CD14-positive monocyte (primary cell): ENCODE results near the gene APOBEC3A. TPM values are rescaled to one million over a fixed set of nuclear protein-coding genes. Genes with fewer than 3 reads are reported as not detected.

Experiments used
- DNase-seq, 3 donors: peaks; one replicate each; pipeline ENCODE4 v3.0.0-alpha.2; 2011 to 2022
- H2AFZ ChIP-seq: 2 replicates; pipeline ENCODE4 v1.6.0; 2012; ENCODE audit warnings: mild to moderate bottlenecking, low read depth, low read length, inconsistent platforms; ENCODE audit not compliant: insufficient read depth, poor library complexity, severe bottlenecking
- H3K27ac ChIP-seq, 2 donors: 1 replicate in 1 of 2; 2 replicates in 1 of 2; pipeline ENCODE4 v1.5.1; 2012 to 2013; ENCODE audit warnings: low read length in 2 of 2, control low read depth in 1 of 2, inconsistent platforms in 1 of 2, low read depth in 1 of 2, mild to moderate bottlenecking in 1 of 2
- H3K27me3 ChIP-seq, 2 donors: one replicate each; pipeline versions ENCODE4 v1.6.0 to v1.6.1; 2011 to 2013; ENCODE audit warnings: low read length in 2 of 2; ENCODE audit not compliant: control insufficient read depth in 2 of 2, insufficient read depth in 2 of 2
- H3K36me3 ChIP-seq, 2 donors: replicated peaks in 1 of 2; 1 replicate in 1 of 2; 2 replicates in 1 of 2; pipeline versions ENCODE4 v1.5.1 to v1.6.1; 2012 to 2013; ENCODE audit warnings: low read length in 2 of 2, control low read depth in 1 of 2, inconsistent platforms in 1 of 2, mild to moderate bottlenecking in 1 of 2; ENCODE audit not compliant: insufficient read depth in 2 of 2, control insufficient read depth in 1 of 2
- H3K4me1 ChIP-seq, 2 donors: 1 replicate in 1 of 2; 2 replicates in 1 of 2; pipeline versions ENCODE4 v1.5.1 to v1.6.1; 2012 to 2013; ENCODE audit warnings: low read length in 2 of 2, control low read depth in 1 of 2, inconsistent platforms in 1 of 2, mild to moderate bottlenecking in 1 of 2, moderate library complexity in 1 of 2; ENCODE audit not compliant: insufficient read depth in 2 of 2, control insufficient read depth in 1 of 2
- H3K4me2 ChIP-seq: replicated peaks from 2 replicates; pipeline ENCODE3; 2012; ENCODE audit warnings: low read length, moderate library complexity, mild to moderate bottlenecking; ENCODE audit not compliant: poor library complexity, severe bottlenecking; ENCODE audit errors: extremely low read depth
- H3K4me3 ChIP-seq, 3 experiments: fragments of 200-600 bp in 1 of 3; sonication (generic) in 1 of 3; replicated peaks in 1 of 3; 1 replicate in 2 of 3; 2 replicates in 1 of 3; pipeline ENCODE4 v1.5.1; 2011 to 2013; ENCODE audit warnings: low read length in 3 of 3, mild to moderate bottlenecking in 3 of 3, control low read depth in 2 of 3, low read depth in 2 of 3, inconsistent platforms in 1 of 3, moderate library complexity in 1 of 3
- H3K79me2 ChIP-seq: 2 replicates; pipeline ENCODE4 v1.6.0; 2012; ENCODE audit warnings: mild to moderate bottlenecking, control low read depth, inconsistent platforms, low read length, moderate library complexity; ENCODE audit not compliant: insufficient read depth
- H3K9ac ChIP-seq: 2 replicates; pipeline ENCODE4 v1.6.0; 2017; ENCODE audit warnings: low read length, mild to moderate bottlenecking; ENCODE audit not compliant: insufficient read depth, poor library complexity, severe bottlenecking
- H3K9me3 ChIP-seq, 2 donors: replicated peaks in 1 of 2; 1 replicate in 1 of 2; 2 replicates in 1 of 2; pipeline versions ENCODE4 v1.5.1 to v1.6.1; 2012 to 2013; ENCODE audit warnings: low read length in 2 of 2, control low read depth in 1 of 2; ENCODE audit not compliant: control insufficient read depth in 1 of 2, insufficient read depth in 1 of 2
- H4K20me1 ChIP-seq: 2 replicates; pipeline ENCODE4 v1.6.0; 2012; ENCODE audit warnings: mild to moderate bottlenecking, low read length, control low read depth, moderate library complexity; ENCODE audit not compliant: insufficient read depth
- H3K27ac Mint-ChIP-seq, 7 donors: one replicate each; pipeline ENCODE4 v1.8.0; 2020; ENCODE audit warnings: mild to moderate bottlenecking in 7 of 7, mixed read lengths in 7 of 7, moderate library complexity in 6 of 7, inconsistent platforms in 2 of 7
- H3K27me3 Mint-ChIP-seq, 3 donors: one replicate each; pipeline ENCODE4 v1.8.0; 2021 to 2022; ENCODE audit warnings: low read depth in 3 of 3, mild to moderate bottlenecking in 3 of 3, mixed read lengths in 3 of 3, moderate library complexity in 3 of 3, inconsistent platforms in 1 of 3
- H3K36me3 Mint-ChIP-seq, 2 donors: one replicate each; pipeline ENCODE4 v1.8.0; 2020; ENCODE audit warnings: mixed read lengths in 2 of 2, inconsistent platforms in 1 of 2, mild to moderate bottlenecking in 1 of 2
- H3K4me1 Mint-ChIP-seq: one replicate; pipeline ENCODE4 v1.8.0; 2020; ENCODE audit warnings: mild to moderate bottlenecking, mixed read lengths
- H3K4me3 Mint-ChIP-seq, 2 donors: one replicate each; pipeline ENCODE4 v1.8.0; 2020; ENCODE audit warnings: mild to moderate bottlenecking in 2 of 2, mixed read lengths in 2 of 2, moderate library complexity in 1 of 2
- H3K9me3 Mint-ChIP-seq, 7 donors: one replicate each; pipeline ENCODE4 v1.8.0; 2020 to 2022; ENCODE audit warnings: mixed read lengths in 7 of 7, mild to moderate bottlenecking in 6 of 7, moderate library complexity in 6 of 7, inconsistent platforms in 2 of 7
- CTCF ChIP-seq: fragments of 200-600 bp; IDR thresholded peaks from one replicate; pipeline ENCODE4 v1.8.0; 2022; ENCODE audit warnings: antibody characterized with exemption, mild to moderate bottlenecking
- WGBS: methylation state at CpG from one replicate; pipeline ENCODE4 v1.1.5; 2013; ENCODE audit warnings: missing lambda C conversion rate; ENCODE audit not compliant: insufficient coverage; 5-methylcytosine and 5-hydroxymethylcytosine counted together
- intact Hi-C, 2 donors: fragments of 100-400 bp; cut with micrococcal nuclease; formaldehyde crosslinking; loops; one replicate each; pipeline versions ENCODE4 v1.15.0 to v1.15.1; 2023
- polyA plus RNA-seq, 3 donors: library from polyadenylated mRNA; depleted of rRNA in 1 of 3; unstranded in 2 of 3; stranded (reverse) in 1 of 3; fragments of 300-500 nt in 2 of 3; fragments of >200 nt in 1 of 3; fragmentation: Illumina TruSeq in 2 of 3; gene quantifications; 1 replicate in 2 of 3; 2 replicates in 1 of 3; pipeline ENCODE4 v1.2.3, GENCODE V29; 2012 to 2021

APOBEC3A gene
- polyA plus RNA-seq, 3 donors, result 233 to 845 (median 247) TPM

- H3K9me3 ChIP-seq, result no peaks in the 10 kb centered on the region
- Mint-ChIP-seq H3K36me3 (peaks cover 34 to 35% of the 10 kb centered on the region in 2 donors), H3K4me1 (peaks cover 94% of the 10 kb centered on the region), H3K9me3 (peaks cover 0 to 2% (median 0%) of the 10 kb centered on the region in 7 donors), H3K27ac (peak overlapping the region; percentile 91 to 99 (median 97)), H3K4me3 (peak overlapping the region in 1 of 2 donors; percentile 64), H3K27me3 (peaks cover 3 to 8% (median 4%) of the 10 kb centered on the region in 3 donors)
- peak overlapping the region; percentile 80 to 88 for H3K27ac ChIP-seq
- intact Hi-C loops, result loop anchor here (1.0 to 5.0 kb wide), 4 partner anchors 15 to 95 kb away; partner anchors contain the start of gene CBX6 (in 1 of the 2)
- no peak overlapping the region for H2AFZ ChIP-seq
- H3K4me3 ChIP-seq, result peak overlapping the region in 1 of 3 experiments; percentile 33
- no peaks in the 10 kb centered on the region for H4K20me1 ChIP-seq
- TF ChIP-seq CTCF, result no peak
- H3K27me3 ChIP-seq, result no peaks in the 10 kb centered on the region
- 56% methylated on average over 14 of the region's 15 CpGs for WGBS
- H3K4me2 ChIP-seq, result peak overlapping the region; percentile 26
- H3K9ac ChIP-seq, result peak overlapping the region; percentile 52
- peak; percentile 98 to 100 (median 99) for DNase-seq
- H3K4me1 ChIP-seq, result peaks cover 86 to 95% of the 10 kb centered on the region in 2 donors
- peaks cover 0 to 7% of the 10 kb centered on the region in 2 donors for H3K36me3 ChIP-seq
- no peaks in the 10 kb centered on the region for H3K79me2 ChIP-seq
These were observed 10.3 kb downstream of the APOBEC3A start for GRCh38 chr22:38967451-38968450.

- no peak overlapping the region for H3K9ac ChIP-seq
- peaks cover 26 to 27% of the 10 kb centered on the region in 2 donors for H3K36me3 Mint-ChIP-seq
- H3K4me1 ChIP-seq, result peaks cover 96 to 100% of the 10 kb centered on the region in 2 donors
- no peaks in the 10 kb centered on the region for H3K27me3 ChIP-seq
- 81% methylated on average over 9 of the region's 11 CpGs for WGBS
- peaks cover 3 to 8% (median 5%) of the 10 kb centered on the region in 3 donors for H3K27me3 Mint-ChIP-seq
- no peaks in the 10 kb centered on the region for H3K9me3 ChIP-seq
- H4K20me1 ChIP-seq, result no peaks in the 10 kb centered on the region
- no peak overlapping the region for H2AFZ ChIP-seq
- no peak overlapping the region for H3K4me2 ChIP-seq
- peak overlapping the region in 1 of 2 donors; percentile 57 for H3K4me3 Mint-ChIP-seq
- H3K36me3 ChIP-seq, result peaks cover 0 to 7% of the 10 kb centered on the region in 2 donors
- peaks cover 99% of the 10 kb centered on the region for H3K4me1 Mint-ChIP-seq
- no peak overlapping the region for H3K4me3 ChIP-seq
- H3K27ac Mint-ChIP-seq, result peak overlapping the region; percentile 57 to 97 (median 87)
- intact Hi-C loops, result loop anchor here (1.0 to 5.0 kb wide), 3 partner anchors 28 to 96 kb away; partner anchors contain the start of gene CBX6 (in 1 of the 2)
- peak overlapping the region; percentile 28 to 80 for H3K27ac ChIP-seq
- no peak for DNase-seq
- no peaks in the 10 kb centered on the region for H3K79me2 ChIP-seq
- H3K9me3 Mint-ChIP-seq, result peaks cover 0 to 2% (median 0%) of the 10 kb centered on the region in 7 donors
- TF ChIP-seq CTCF, result no peak
These were observed 11.4 kb downstream of the APOBEC3A start for GRCh38 chr22:38968801-38969200.
